Stimulated activated CD8-positive, alpha-beta memory T cell treated with anti-CD3 and anti-CD28 coated beads, Interleukin-15, amount 100 ng/mL, for 48 hours (primary cell): ENCODE data around the gene MIDN.

ENCODE experiments used
- DNase-seq, 2 donors: peaks; one replicate each; pipeline ENCODE4 v3.0.0-alpha.2; 2020; ENCODE audit warnings: low read depth in 2 of 2

Gene MIDN

GRCh38 chr19:1281569-1282287 lies 33.3 kb downstream of the MIDN start:
- no peak for DNase-seq

GRCh38 chr19:1282588-1283206 lies 34.3 kb downstream of the MIDN start:
- no peak for DNase-seq

GRCh38 chr19:1283207-1283916 lies 35.0 kb downstream of the MIDN start:
- DNase-seq: no peak

GRCh38 chr19:1283917-1284292 lies 35.5 kb downstream of the MIDN start:
- DNase-seq: no peak

- DNase-seq: no peak
Observed at GRCh38 chr19:1284293-1284978, 36.1 kb downstream of the MIDN start.

GRCh38 chr19:1284979-1285736 lies 36.8 kb downstream of the MIDN start:
- no peak for DNase-seq

- no peak for DNase-seq
Observed at GRCh38 chr19:1285737-1286360, 37.5 kb downstream of the MIDN start, which contains the start of gene EFNA2. Gene EFNA2, plus strand, starts transcription at chr19:1285873. Its CDS starts 296 bp downstream, at chr19:1286169.

GRCh38 chr19:1286487-1287353 lies 38.3 kb downstream of the MIDN start:
- no peak for DNase-seq

GRCh38 chr19:1287354-1288225 lies 39.2 kb downstream of the MIDN start:
- no peak for DNase-seq

GRCh38 chr19:1288226-1288612 lies 39.8 kb downstream of the MIDN start:
- no peak for DNase-seq

GRCh38 chr19:1288833-1289685 lies 40.7 kb downstream of the MIDN start:
- DNase-seq: no peak

GRCh38 chr19:1289686-1290025 lies 41.3 kb downstream of the MIDN start:
- DNase-seq: no peak

GRCh38 chr19:1290196-1290702 lies 41.9 kb downstream of the MIDN start:
- no peak for DNase-seq

- DNase-seq: no peak
Observed at GRCh38 chr19:1290703-1291651, 42.6 kb downstream of the MIDN start.

- no peak for DNase-seq
Observed at GRCh38 chr19:1291761-1292418, 43.5 kb downstream of the MIDN start.

GRCh38 chr19:1292419-1293151 lies 44.2 kb downstream of the MIDN start:
- no peak for DNase-seq
